Esophagus (tissue), 2 donors: ENCODE results near the gene SLC35C1. TPM values are rescaled to one million over a fixed set of nuclear protein-coding genes. Genes with fewer than 3 reads are reported as not detected.

ENCODE experiments used
- H3K27ac ChIP-seq, 2 donors: one replicate each; pipeline ENCODE4 v1.5.1; 2013; ENCODE audit warnings: low read depth in 2 of 2, mild to moderate bottlenecking in 2 of 2, inconsistent platforms in 1 of 2, low read length in 1 of 2, moderate library complexity in 1 of 2
- H3K27me3 ChIP-seq, 2 donors: one replicate each; pipeline ENCODE4 v1.6.1; 2013; ENCODE audit warnings: low read length in 2 of 2, control low read depth in 1 of 2, mild to moderate bottlenecking in 1 of 2; ENCODE audit not compliant: insufficient read depth in 2 of 2, control insufficient read depth in 1 of 2
- H3K36me3 ChIP-seq, 2 donors: one replicate each; pipeline ENCODE4 v1.6.1; 2013; ENCODE audit warnings: low read length in 1 of 2; ENCODE audit not compliant: control insufficient read depth in 2 of 2, insufficient read depth in 2 of 2
- H3K4me1 ChIP-seq, 2 donors: one replicate each; pipeline ENCODE4 v1.6.1; 2013; ENCODE audit warnings: low read length in 1 of 2; ENCODE audit not compliant: control insufficient read depth in 2 of 2, insufficient read depth in 2 of 2
- H3K4me3 ChIP-seq, 2 donors: one replicate each; pipeline ENCODE4 v1.5.1; 2013; ENCODE audit warnings: low read length in 2 of 2, mild to moderate bottlenecking in 2 of 2, low read depth in 1 of 2, moderate library complexity in 1 of 2
- H3K9me3 ChIP-seq, 2 donors: one replicate each; pipeline ENCODE4 v1.6.1; 2013; ENCODE audit warnings: mild to moderate bottlenecking in 2 of 2, low read depth in 1 of 2, low read length in 1 of 2, moderate library complexity in 1 of 2; ENCODE audit not compliant: control insufficient read depth in 2 of 2, insufficient read depth in 1 of 2
- WGBS, 2 donors: extraction: QIAGEN DNeasy Blood & Tissue Kit; methylation state at CpG; one replicate each; pipeline ENCODE4 v1.1.7; 2013; 5-methylcytosine and 5-hydroxymethylcytosine counted together
- polyA plus RNA-seq, 2 donors: library from polyadenylated mRNA; stranded (reverse); fragments of 200-250 nt; gene quantifications; one replicate each; pipeline ENCODE4 v1.2.3, GENCODE V29; 2013
- donor health status: healthy with polysubstance abuse.
- donor health status: Bipolar disorder and iron deficiency.

Gene SLC35C1
- polyA plus RNA-seq, 2 donors = 36.9 to 45.6 TPM

GRCh38 chr11:45859661-45860140 lies 54.8 kb downstream of the SLC35C1 start:
- Histone ChIP-seq H3K4me3 (no peak overlapping the region), H3K4me1 (peaks cover 5 to 9% of the 10 kb centered on the region in 2 donors), H3K36me3 (peaks cover 17 to 28% of the 10 kb centered on the region in 2 donors), H3K9me3 (no peaks in the 10 kb centered on the region), H3K27me3 (no peaks in the 10 kb centered on the region), H3K27ac (peak overlapping the region; percentile 43 to 88)
- WGBS, 2 donors = 28 to 33% methylated on average over 12 of the region's 12 CpGs

GRCh38 chr11:45860348-45860747 lies 55.4 kb downstream of the SLC35C1 start:
- peaks cover 5 to 9% of the 10 kb centered on the region in 2 donors for H3K4me1 ChIP-seq
- peaks cover 17 to 28% of the 10 kb centered on the region in 2 donors for H3K36me3 ChIP-seq
- 86 to 92% methylated on average over 5 of the region's 5 CpGs for WGBS, 2 donors
- no peaks in the 10 kb centered on the region for H3K27me3 ChIP-seq
- H3K27ac ChIP-seq = peak overlapping the region; percentile 8 to 43
- no peak overlapping the region for H3K4me3 ChIP-seq
- H3K9me3 ChIP-seq = no peaks in the 10 kb centered on the region

GRCh38 chr11:45860764-45861510 lies 56.0 kb downstream of the SLC35C1 start:
- Histone ChIP-seq H3K27ac (peak overlapping the region in 1 of 2 donors; percentile 8), H3K9me3 (no peaks in the 10 kb centered on the region), H3K4me3 (no peak overlapping the region), H3K4me1 (peaks cover 5 to 9% of the 10 kb centered on the region in 2 donors), H3K36me3 (peaks cover 17 to 33% of the 10 kb centered on the region in 2 donors), H3K27me3 (no peaks in the 10 kb centered on the region)
- 86 to 90% methylated on average over 10 of the region's 10 CpGs for WGBS, 2 donors

Other genes starting within 250 kb of the SLC35C1 start
- gene CHST1, start 139.5 kb upstream of the SLC35C1 start, polyA plus RNA-seq = under 1 TPM; 0.14 to 0.25 TPM
- 1 to 10 TPM; 5.9 to 6.8 TPM for gene CRY2, start 42.3 kb downstream of the SLC35C1 start, polyA plus RNA-seq
- gene MAPK8IP1, start 80.5 kb downstream of the SLC35C1 start, polyA plus RNA-seq = 1 to 10 TPM in 1 of 2 donors, under 1 TPM in 1; 0.77 to 1.3 TPM
- gene FREY1, start 102.1 kb downstream of the SLC35C1 start, polyA plus RNA-seq = under 1 TPM; 0.16 to 0.49 TPM
- gene PEX16, start 112.7 kb downstream of the SLC35C1 start, polyA plus RNA-seq = 10 to 100 TPM; 18.9 to 29.1 TPM
- gene LARGE2, start 117.5 kb downstream of the SLC35C1 start, polyA plus RNA-seq = 10 to 100 TPM; 20.7 to 45.8 TPM